ENCODE results near the gene ZPBP. TPM values are rescaled to one million over a fixed set of nuclear protein-coding genes. Genes with fewer than 3 reads are reported as not detected.

ZPBP gene
- total RNA-seq, 4 donors from 2014 or later: not detected

- WGBS, 2 donors: 8 to 15% methylated on average over 8 of the region's 8 CpGs
- intact Hi-C loops (cut with DNase I): no loop called here
- H3K36me3 ChIP-seq: no peaks in the 10 kb centered on the region
- no peak for TF ChIP-seq POLR2A (IDR thresholded peaks at IDR 0.05)
- no peak for TF ChIP-seq CTCF (IDR thresholded peaks at IDR 0.05)
- no peaks in the 10 kb centered on the region for H3K27me3 ChIP-seq
- peaks cover 6 to 29% (median 16%) of the 10 kb centered on the region in 3 donors for H3K4me1 ChIP-seq
- peak overlapping the region; percentile 23 to 65 (median 46) for H3K4me3 ChIP-seq
- no peak for DNase-seq
- H3K27ac ChIP-seq: peak overlapping the region; percentile 63 to 88 (median 78)
- peaks cover 0 to 27% (median 3%) of the 10 kb centered on the region in 3 donors for H3K9me3 ChIP-seq
Measured at GRCh38 chr7:50069613-50070012, 23.4 kb downstream of the ZPBP start.

- H3K36me3 ChIP-seq: no peaks in the 10 kb centered on the region
- peaks cover 0 to 32% (median 6%) of the 10 kb centered on the region in 3 donors for H3K9me3 ChIP-seq
- 1 to 5% methylated on average over 6 of the region's 6 CpGs for WGBS, 2 donors
- H3K27ac ChIP-seq: peak overlapping the region; percentile 63 to 88 (median 78)
- TF ChIP-seq POLR2A (IDR thresholded peaks at IDR 0.05): no peak
- TF ChIP-seq CTCF (IDR thresholded peaks at IDR 0.05): no peak
- H3K27me3 ChIP-seq: no peaks in the 10 kb centered on the region
- intact Hi-C loops (cut with DNase I): no loop called here
- DNase-seq: no peak
- H3K4me1 ChIP-seq: peaks cover 6 to 29% (median 16%) of the 10 kb centered on the region in 3 donors
- H3K4me3 ChIP-seq: peak overlapping the region; percentile 23 to 65 (median 46)
Measured at GRCh38 chr7:50068850-50069551, 24.0 kb downstream of the ZPBP start.

DNA sequence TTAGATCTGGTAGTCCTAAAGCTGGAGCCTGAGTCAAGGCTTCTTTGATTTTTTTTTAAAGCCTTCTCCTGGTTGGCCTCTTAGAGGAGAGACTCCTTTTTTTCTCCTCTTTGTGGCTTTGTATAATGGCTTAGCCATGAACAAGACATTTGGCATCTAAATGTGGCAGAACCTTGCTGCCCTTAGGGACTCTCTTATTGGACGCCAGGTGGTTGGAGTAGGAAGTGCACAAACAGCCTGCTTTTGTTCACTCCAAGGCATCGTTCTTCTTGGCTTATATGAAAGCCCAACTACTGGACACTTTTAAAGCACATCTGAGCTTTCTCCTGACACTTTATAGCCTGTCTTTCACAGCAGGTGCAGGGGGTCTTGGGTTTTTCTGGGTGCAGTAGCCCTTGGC is 25.0 kb downstream of the ZPBP start:
- Histone ChIP-seq H3K9me3 (peaks cover 0 to 24% (median 10%) of the 10 kb centered on the region in 3 donors), H3K27ac (peak overlapping the region in 3 of 4 donors; percentile 63 to 88 (median 80)), H3K4me1 (peaks cover 6 to 29% (median 16%) of the 10 kb centered on the region in 3 donors), H3K4me3 (peak overlapping the region in 3 of 4 donors; percentile 42 to 65 (median 49)), H3K27me3 (no peaks in the 10 kb centered on the region), H3K36me3 (no peaks in the 10 kb centered on the region)
- TF ChIP-seq CTCF (IDR thresholded peaks at IDR 0.05) (peak in 5 of 6 experiments; percentile 22 to 61 (median 41)), POLR2A (IDR thresholded peaks at IDR 0.05) (no peak)
- intact Hi-C loops (cut with DNase I): no loop called here
- 7 to 16% methylated on average over 2 of the region's 2 CpGs for WGBS, 2 donors
- no peak for DNase-seq

GRCh38 chr7:50062951-50063350 is 30.1 kb downstream of the ZPBP start:
- H3K4me3 ChIP-seq: no peak overlapping the region
- intact Hi-C loops (cut with DNase I): no loop called here
- H3K27me3 ChIP-seq: peaks cover 0 to 3% (median 0%) of the 10 kb centered on the region in 4 donors
- no peak for TF ChIP-seq POLR2A (IDR thresholded peaks at IDR 0.05)
- no peak for TF ChIP-seq CTCF (IDR thresholded peaks at IDR 0.05)
- H3K4me1 ChIP-seq: peaks cover 0 to 10% (median 4%) of the 10 kb centered on the region in 3 donors
- H3K27ac ChIP-seq: no peak overlapping the region
- H3K36me3 ChIP-seq: no peaks in the 10 kb centered on the region
- DNase-seq: no peak
- WGBS, 2 donors: 78 to 96% methylated on average over 2 of the region's 2 CpGs
- peaks cover 0 to 8% (median 4%) of the 10 kb centered on the region in 3 donors for H3K9me3 ChIP-seq

DNA sequence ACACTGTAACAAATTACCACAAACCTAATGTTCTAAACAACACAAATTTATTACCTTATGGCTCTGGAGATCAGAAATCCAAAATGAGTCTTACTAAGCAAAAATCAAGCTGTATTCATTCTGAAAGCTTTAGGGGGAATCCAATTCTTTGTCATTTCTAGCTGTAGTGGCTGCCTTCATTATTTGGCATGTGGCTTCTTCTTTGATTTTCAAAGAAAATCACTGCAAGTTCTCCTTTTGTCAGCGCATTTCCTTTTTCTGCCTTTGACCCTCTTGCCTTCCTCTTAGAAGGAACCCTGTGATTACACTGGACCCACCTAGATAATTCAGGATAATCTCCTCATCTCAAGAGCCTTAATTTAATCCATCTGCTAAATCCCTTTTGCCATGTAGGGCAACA is 36.9 kb downstream of the ZPBP start:
- Histone ChIP-seq H3K36me3 (no peaks in the 10 kb centered on the region), H3K27me3 (peaks cover 0 to 4% (median 0%) of the 10 kb centered on the region in 4 donors), H3K9me3 (no peaks in the 10 kb centered on the region), H3K4me3 (no peak overlapping the region), H3K27ac (no peak overlapping the region), H3K4me1 (no peaks in the 10 kb centered on the region)
- no peak for TF ChIP-seq POLR2A (IDR thresholded peaks at IDR 0.05)
- TF ChIP-seq CTCF (IDR thresholded peaks at IDR 0.05): no peak
- no peak for DNase-seq
- intact Hi-C loops (cut with DNase I): no loop called here
- WGBS, 2 donors: 62 to 89% methylated on average over 1 of the region's 1 CpG
